Fibroblast of lung (primary cell): ENCODE results near the gene SPDYE16.
"Not testable (repeated sequence)": the region's sequence is repeated elsewhere in the genome, so short reads cannot be mapped to it uniquely, and the experiment has no call there.

Experiments
- EZH2 ChIP-seq: IDR thresholded peaks from 2 replicates; pipeline ENCODE4 v1.5.1; 2012; ENCODE audit warnings: low read length, control low read depth, mild to moderate bottlenecking; ENCODE audit errors: missing control alignments
- TF ChIP-seq, protein P1 (sequence below), 2 donors: IDR thresholded peaks in 1 of 2; conservative IDR thresholded peaks in 1 of 2; 1 replicate in 1 of 2; 2 replicates in 1 of 2; pipeline ENCODE4 v1.5.1; 2011 to 2012; ENCODE audit warnings: low read length in 2 of 2, control low read depth in 1 of 2, inconsistent platforms in 1 of 2, low read depth in 1 of 2, mild to moderate bottlenecking in 1 of 2

GRCh38 chr7:76503244-76503643, 39.9 kb downstream of the SPDYE16 start:
- TF ChIP-seq, protein P1, sequence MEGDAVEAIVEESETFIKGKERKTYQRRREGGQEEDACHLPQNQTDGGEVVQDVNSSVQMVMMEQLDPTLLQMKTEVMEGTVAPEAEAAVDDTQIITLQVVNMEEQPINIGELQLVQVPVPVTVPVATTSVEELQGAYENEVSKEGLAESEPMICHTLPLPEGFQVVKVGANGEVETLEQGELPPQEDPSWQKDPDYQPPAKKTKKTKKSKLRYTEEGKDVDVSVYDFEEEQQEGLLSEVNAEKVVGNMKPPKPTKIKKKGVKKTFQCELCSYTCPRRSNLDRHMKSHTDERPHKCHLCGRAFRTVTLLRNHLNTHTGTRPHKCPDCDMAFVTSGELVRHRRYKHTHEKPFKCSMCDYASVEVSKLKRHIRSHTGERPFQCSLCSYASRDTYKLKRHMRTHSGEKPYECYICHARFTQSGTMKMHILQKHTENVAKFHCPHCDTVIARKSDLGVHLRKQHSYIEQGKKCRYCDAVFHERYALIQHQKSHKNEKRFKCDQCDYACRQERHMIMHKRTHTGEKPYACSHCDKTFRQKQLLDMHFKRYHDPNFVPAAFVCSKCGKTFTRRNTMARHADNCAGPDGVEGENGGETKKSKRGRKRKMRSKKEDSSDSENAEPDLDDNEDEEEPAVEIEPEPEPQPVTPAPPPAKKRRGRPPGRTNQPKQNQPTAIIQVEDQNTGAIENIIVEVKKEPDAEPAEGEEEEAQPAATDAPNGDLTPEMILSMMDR (conservative IDR thresholded peaks at IDR 0.05 in 1 of 2, IDR thresholded peaks at IDR 0.05 in 1 of 2; ENCODE audit: low read depth in 1 of 2, low read length in 2 of 2), result not testable (repeated sequence)
- not testable (repeated sequence) for TF ChIP-seq EZH2
